ENCODE results near the gene AHRR. TPM values are rescaled to one million over a fixed set of nuclear protein-coding genes. Genes with fewer than 3 reads are reported as not detected.

Gene AHRR
- polyA plus RNA-seq, 3 donors, result 0.15 TPM; not detected in 1

DNA sequence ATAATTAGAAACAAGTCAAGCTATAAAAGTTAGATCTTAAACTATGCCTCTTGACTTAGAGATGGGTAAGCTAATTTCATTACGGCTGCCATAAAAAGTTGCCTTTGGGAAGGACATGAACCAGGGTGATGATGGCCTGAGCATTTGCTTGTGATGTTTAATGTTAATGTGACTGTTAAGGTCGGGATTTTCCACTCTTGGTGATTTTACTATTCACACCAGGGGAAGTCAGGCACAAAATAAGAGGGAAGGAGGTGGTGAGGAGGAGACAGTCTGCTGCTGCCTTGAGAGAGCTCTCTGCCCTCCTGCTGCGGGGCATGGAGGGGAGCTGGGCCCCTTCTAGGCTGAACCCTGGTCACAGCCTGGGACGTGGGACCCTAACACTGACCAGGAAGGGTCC is 34.4 kb downstream of the AHRR start:
- no peak overlapping the region for H3K27ac ChIP-seq (ENCODE audit: low read depth in 1 of 2, low read length in 2 of 2)
- no peaks in the 10 kb centered on the region for H3K36me3 ChIP-seq (replicated peaks in 1 of 2; ENCODE audit: control insufficient read depth in 1 of 2, insufficient read depth in 2 of 2, low read length in 2 of 2)
- no peak overlapping the region for H2AFZ ChIP-seq (ENCODE audit: insufficient read depth, low read depth, low read length, poor library complexity, severe bottlenecking)
- intact Hi-C loops (cut with micrococcal nuclease), result no loop called here
- Mint-ChIP-seq H3K27me3 (ENCODE audit: low read depth in 3 of 3) (peaks cover 2 to 6% (median 3%) of the 10 kb centered on the region in 3 donors), H3K4me1 (peaks cover 9% of the 10 kb centered on the region), H3K36me3 (no peaks in the 10 kb centered on the region), H3K9me3 (peaks cover 0 to 8% (median 0%) of the 10 kb centered on the region in 7 donors), H3K27ac (peak overlapping the region in 1 of 7 donors; percentile 2), H3K4me3 (no peak overlapping the region)
- no peak overlapping the region for H3K4me3 ChIP-seq (replicated peaks in 1 of 3; ENCODE audit: low read depth in 2 of 3, low read length in 3 of 3)
- no peak overlapping the region for H3K9ac ChIP-seq (ENCODE audit: insufficient read depth, low read length, poor library complexity, severe bottlenecking)
- peaks cover 14 to 18% of the 10 kb centered on the region in 2 donors for H3K4me1 ChIP-seq (ENCODE audit: control insufficient read depth in 1 of 2, insufficient read depth in 2 of 2, low read length in 2 of 2)
- H3K79me2 ChIP-seq (ENCODE audit: insufficient read depth, low read length), result no peaks in the 10 kb centered on the region
- WGBS (ENCODE audit: insufficient coverage), result 96% methylated on average over 2 of the region's 4 CpGs
- H3K27me3 ChIP-seq (ENCODE audit: control insufficient read depth in 2 of 2, insufficient read depth in 2 of 2, low read length in 2 of 2), result no peaks in the 10 kb centered on the region
- TF ChIP-seq, protein P1, sequence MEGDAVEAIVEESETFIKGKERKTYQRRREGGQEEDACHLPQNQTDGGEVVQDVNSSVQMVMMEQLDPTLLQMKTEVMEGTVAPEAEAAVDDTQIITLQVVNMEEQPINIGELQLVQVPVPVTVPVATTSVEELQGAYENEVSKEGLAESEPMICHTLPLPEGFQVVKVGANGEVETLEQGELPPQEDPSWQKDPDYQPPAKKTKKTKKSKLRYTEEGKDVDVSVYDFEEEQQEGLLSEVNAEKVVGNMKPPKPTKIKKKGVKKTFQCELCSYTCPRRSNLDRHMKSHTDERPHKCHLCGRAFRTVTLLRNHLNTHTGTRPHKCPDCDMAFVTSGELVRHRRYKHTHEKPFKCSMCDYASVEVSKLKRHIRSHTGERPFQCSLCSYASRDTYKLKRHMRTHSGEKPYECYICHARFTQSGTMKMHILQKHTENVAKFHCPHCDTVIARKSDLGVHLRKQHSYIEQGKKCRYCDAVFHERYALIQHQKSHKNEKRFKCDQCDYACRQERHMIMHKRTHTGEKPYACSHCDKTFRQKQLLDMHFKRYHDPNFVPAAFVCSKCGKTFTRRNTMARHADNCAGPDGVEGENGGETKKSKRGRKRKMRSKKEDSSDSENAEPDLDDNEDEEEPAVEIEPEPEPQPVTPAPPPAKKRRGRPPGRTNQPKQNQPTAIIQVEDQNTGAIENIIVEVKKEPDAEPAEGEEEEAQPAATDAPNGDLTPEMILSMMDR (IDR thresholded peaks at IDR 0.05), result no peak
- no peaks in the 10 kb centered on the region for H4K20me1 ChIP-seq (ENCODE audit: insufficient read depth, low read length)
- no peaks in the 10 kb centered on the region for H3K9me3 ChIP-seq (replicated peaks in 1 of 2; ENCODE audit: control insufficient read depth in 1 of 2, insufficient read depth in 1 of 2, low read length in 2 of 2)
- peak in 1 of 3 donors; percentile 29 for DNase-seq
- no peak overlapping the region for H3K4me2 ChIP-seq (replicated peaks; ENCODE audit: extremely low read depth, low read length, poor library complexity, severe bottlenecking)

GRCh38 chr5:359301-359897 is 37.9 kb downstream of the AHRR start:
- Mint-ChIP-seq H3K36me3 (no peaks in the 10 kb centered on the region), H3K27ac (peak overlapping the region in 2 of 7 donors; percentile 15 to 97), H3K9me3 (peaks cover 0 to 10% (median 2%) of the 10 kb centered on the region in 7 donors), H3K4me1 (peaks cover 9% of the 10 kb centered on the region), H3K4me3 (no peak overlapping the region), H3K27me3 (ENCODE audit: low read depth in 3 of 3) (peaks cover 3 to 7% (median 4%) of the 10 kb centered on the region in 3 donors)
- Histone ChIP-seq H3K9me3 (replicated peaks in 1 of 2; ENCODE audit: control insufficient read depth in 1 of 2, insufficient read depth in 1 of 2, low read length in 2 of 2) (no peaks in the 10 kb centered on the region), H3K4me1 (ENCODE audit: control insufficient read depth in 1 of 2, insufficient read depth in 2 of 2, low read length in 2 of 2) (peaks cover 14 to 26% of the 10 kb centered on the region in 2 donors), H3K9ac (ENCODE audit: insufficient read depth, low read length, poor library complexity, severe bottlenecking) (no peak overlapping the region), H4K20me1 (ENCODE audit: insufficient read depth, low read length) (no peaks in the 10 kb centered on the region), H3K27ac (ENCODE audit: low read depth in 1 of 2, low read length in 2 of 2) (peak overlapping the region; percentile 66 to 82), H2AFZ (ENCODE audit: insufficient read depth, low read depth, low read length, poor library complexity, severe bottlenecking) (no peak overlapping the region), H3K79me2 (ENCODE audit: insufficient read depth, low read length) (no peaks in the 10 kb centered on the region), H3K36me3 (replicated peaks in 1 of 2; ENCODE audit: control insufficient read depth in 1 of 2, insufficient read depth in 2 of 2, low read length in 2 of 2) (no peaks in the 10 kb centered on the region), H3K4me3 (replicated peaks in 1 of 3; ENCODE audit: low read depth in 2 of 3, low read length in 3 of 3) (no peak overlapping the region), H3K4me2 (replicated peaks; ENCODE audit: extremely low read depth, low read length, poor library complexity, severe bottlenecking) (no peak overlapping the region), H3K27me3 (ENCODE audit: control insufficient read depth in 2 of 2, insufficient read depth in 2 of 2, low read length in 2 of 2) (no peaks in the 10 kb centered on the region)
- intact Hi-C loops (cut with micrococcal nuclease), result no loop called here
- WGBS (ENCODE audit: insufficient coverage), result 93% methylated on average over 7 of the region's 23 CpGs
- TF ChIP-seq, protein P1 (IDR thresholded peaks at IDR 0.05), result no peak
- DNase-seq, result peak in 1 of 3 donors; percentile 3
